ENCODE measurements around the gene USP17L27.
"Not testable (repeated sequence)": the region's sequence is repeated elsewhere in the genome, so short reads cannot be mapped to it uniquely, and the experiment has no call there.

USP17L27 gene

GRCh38 chr4:9343848-9344247 is at the start of gene USP17L27:
USP17L27 (plus strand) TSS chr4:9344148; CDS start chr4:9344148, 0 bp downstream.
- DNase-seq (ENCODE audit: low spot score): not testable (repeated sequence)

GRCh38 chr4:9324191-9324590 is 19.8 kb upstream of the USP17L27 start:
- DNase-seq (ENCODE audit: low spot score): not testable (repeated sequence)

GRCh38 chr4:9324865-9325264 is 19.1 kb upstream of the USP17L27 start, which contains the start of gene USP17L24:
USP17L24 (plus strand) TSS chr4:9325165; CDS start chr4:9325165, 0 bp downstream.
- DNase-seq (ENCODE audit: low spot score): not testable (repeated sequence)

GRCh38 chr4:9329611-9330010 is 14.3 kb upstream of the USP17L27 start, which contains the start of gene USP17L25:
USP17L25 (plus strand) TSS chr4:9329911; CDS start chr4:9329911, 0 bp downstream.
- not testable (repeated sequence) for DNase-seq (ENCODE audit: low spot score)

GRCh38 chr4:9334358-9334757 is 9.6 kb upstream of the USP17L27 start, which contains the start of gene USP17L26:
USP17L26 (plus strand) TSS chr4:9334658; CDS start chr4:9334658, 0 bp downstream.
- not testable (repeated sequence) for DNase-seq (ENCODE audit: low spot score)

- DNase-seq (ENCODE audit: low spot score): not testable (repeated sequence)
Observed at GRCh38 chr4:9339103-9339502, 4.8 kb upstream of the USP17L27 start, which contains the start of gene USP17L5. USP17L5 (plus strand) TSS chr4:9339403; CDS start chr4:9339403, 0 bp downstream.

GRCh38 chr4:9348593-9348992 is 4.6 kb downstream of the USP17L27 start, which contains the start of gene USP17L28:
USP17L28 (plus strand) TSS chr4:9348893; CDS start chr4:9348893, 0 bp downstream.
- DNase-seq (ENCODE audit: low spot score): not testable (repeated sequence)

- DNase-seq (ENCODE audit: low spot score): not testable (repeated sequence)
Observed at GRCh38 chr4:9350866-9351265, 6.9 kb downstream of the USP17L27 start.

- not testable (repeated sequence) for DNase-seq (ENCODE audit: low spot score)
Observed at GRCh38 chr4:9353338-9353737, 9.4 kb downstream of the USP17L27 start, which contains the start of gene USP17L29. USP17L29 (plus strand) TSS chr4:9353638; CDS start chr4:9353638, 0 bp downstream.

- not testable (repeated sequence) for DNase-seq (ENCODE audit: low spot score)
Observed at GRCh38 chr4:9362829-9363228, 18.9 kb downstream of the USP17L27 start, which contains the start of gene USP17L30. USP17L30 (plus strand) TSS chr4:9363129; CDS start chr4:9363129, 0 bp downstream.

GRCh38 chr4:9379881-9380280 is 35.9 kb downstream of the USP17L27 start:
- DNase-seq (ENCODE audit: low spot score): not testable (repeated sequence)

- DNase-seq (ENCODE audit: low spot score): not testable (repeated sequence)
Observed at GRCh38 chr4:9381012-9381534, 37.1 kb downstream of the USP17L27 start.

GRCh38 chr4:9384126-9384525 is 40.2 kb downstream of the USP17L27 start:
- DNase-seq (ENCODE audit: low spot score): no peak

GRCh38 chr4:9389001-9389400 is 45.1 kb downstream of the USP17L27 start:
- not testable (repeated sequence) for DNase-seq (ENCODE audit: low spot score)
